ENCODE data around the gene PALD1.

Gene PALD1

DNA sequence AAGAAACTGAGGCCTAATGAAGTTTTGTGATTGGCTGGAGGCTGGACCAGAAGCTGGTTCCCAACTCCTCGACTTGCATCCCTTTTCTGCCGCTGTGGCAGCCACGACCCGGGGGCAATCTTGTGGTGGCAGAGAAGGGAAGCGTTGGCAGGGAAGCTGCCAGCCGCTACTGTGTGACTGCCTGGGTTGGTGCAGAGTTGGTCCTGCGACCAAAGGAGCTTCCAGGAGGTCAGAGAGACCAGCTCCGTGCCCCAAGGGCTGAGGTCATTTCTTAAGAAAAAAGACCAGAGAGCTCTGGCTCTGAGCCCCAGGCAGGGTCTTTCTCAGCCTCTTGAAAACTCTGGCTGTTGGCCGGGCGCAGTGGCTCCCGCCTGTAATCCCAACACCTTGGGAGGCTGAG, 76.8 kb downstream of the PALD1 start:
- no peaks in the 10 kb centered on the region; the same call in 1 of the 2 replicates for H3K36me3 ChIP-seq (ENCODE audit: control insufficient read depth, insufficient read depth, low read length)
- no peak overlapping the region for H3K27ac ChIP-seq (ENCODE audit: low read length)
- no peaks in the 10 kb centered on the region for H3K9me3 ChIP-seq (ENCODE audit: control insufficient read depth, insufficient read depth, low read length)
- no peaks in the 10 kb centered on the region for H3K4me1 ChIP-seq (ENCODE audit: control insufficient read depth, insufficient read depth, low read length)
- no peak for DNase-seq (ENCODE audit: low read depth, low spot score)
- WGBS (ENCODE audit: insufficient coverage, insufficient read length) = no CpG with 5 or more reads among the region's 11 CpGs
- H3K4me3 ChIP-seq (ENCODE audit: low read length) = no peak overlapping the region
- no peaks in the 10 kb centered on the region for H3K27me3 ChIP-seq (ENCODE audit: control insufficient read depth, insufficient read depth, low read length)

DNA sequence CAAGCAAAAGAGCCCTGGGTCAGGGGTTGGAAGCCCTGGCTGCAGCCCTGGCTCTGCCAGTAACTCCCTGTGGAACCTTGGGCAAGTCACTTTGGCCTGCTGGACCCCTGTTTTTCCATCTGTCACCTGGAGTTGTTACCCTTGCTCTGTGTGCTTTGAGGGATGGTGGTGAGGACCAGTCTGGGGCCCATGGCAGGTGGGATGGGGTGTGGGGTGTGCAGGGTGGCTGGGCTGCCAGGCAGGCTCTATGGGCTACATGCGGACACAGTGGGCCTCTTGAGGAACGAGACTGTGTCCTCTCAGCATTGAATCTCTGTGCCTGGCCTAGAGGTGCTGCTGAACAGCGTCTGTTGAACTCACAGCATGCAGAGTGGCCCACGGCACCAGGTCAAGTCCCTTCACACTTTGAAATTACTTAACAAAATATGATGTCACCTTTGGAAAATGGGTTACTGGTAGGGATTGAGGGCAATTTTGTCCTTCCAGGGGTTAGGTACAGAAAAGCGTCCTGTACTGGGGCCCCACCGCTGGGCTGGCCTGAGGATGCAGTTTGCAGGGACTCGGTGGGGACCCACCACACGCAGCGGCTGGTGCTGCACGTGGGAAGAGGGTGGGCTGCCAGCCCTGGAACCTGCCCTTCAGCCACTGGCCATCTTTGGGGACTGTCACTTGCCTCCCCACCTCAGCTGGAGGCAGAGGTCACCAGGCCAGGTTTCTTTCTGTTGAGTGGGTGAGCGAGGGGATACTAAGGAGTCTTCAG, 78.7 kb downstream of the PALD1 start:
- no CpG with 5 or more reads among the region's 11 CpGs for WGBS (ENCODE audit: insufficient coverage, insufficient read length)
- DNase-seq (ENCODE audit: low read depth, low spot score) = no peak
- Histone ChIP-seq H3K4me3 (ENCODE audit: low read length) (no peak overlapping the region), H3K27ac (ENCODE audit: low read length) (no peak overlapping the region), H3K27me3 (ENCODE audit: control insufficient read depth, insufficient read depth, low read length) (no peaks in the 10 kb centered on the region), H3K4me1 (ENCODE audit: control insufficient read depth, insufficient read depth, low read length) (0 out of 2 replicates have a peak, but pooled peaks cover 1% of the 10 kb centered on the region), H3K36me3 (ENCODE audit: control insufficient read depth, insufficient read depth, low read length) (no peaks in the 10 kb centered on the region), H3K9me3 (ENCODE audit: control insufficient read depth, insufficient read depth, low read length) (no peaks in the 10 kb centered on the region)

DNA sequence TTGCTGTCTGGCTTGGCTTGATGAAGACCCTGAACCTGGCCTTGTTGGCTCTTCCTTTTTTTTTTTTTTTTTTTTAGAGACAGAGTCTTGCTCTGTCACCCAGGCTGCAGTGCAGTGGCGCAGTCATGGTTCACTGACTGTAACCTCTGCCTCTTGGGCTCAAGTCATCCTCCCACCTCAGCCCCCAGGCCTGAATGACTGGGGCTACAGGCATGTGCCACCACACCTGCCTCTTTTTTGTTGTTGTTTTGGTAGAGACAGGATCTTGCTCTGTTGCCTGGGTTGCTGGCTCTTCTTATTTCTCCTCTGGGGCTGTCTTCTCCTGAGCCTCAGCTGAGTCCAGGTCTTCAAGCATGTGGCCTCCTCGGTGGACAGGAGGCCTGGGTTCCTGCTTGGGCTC, 79.3 kb downstream of the PALD1 start:
- Histone ChIP-seq H3K36me3 (ENCODE audit: control insufficient read depth, insufficient read depth, low read length) (no peaks in the 10 kb centered on the region), H3K4me3 (ENCODE audit: low read length) (no peak overlapping the region), H3K27ac (ENCODE audit: low read length) (no peak overlapping the region), H3K9me3 (ENCODE audit: control insufficient read depth, insufficient read depth, low read length) (no peaks in the 10 kb centered on the region), H3K4me1 (ENCODE audit: control insufficient read depth, insufficient read depth, low read length) (0 out of 2 replicates have a peak, but pooled peaks cover 1% of the 10 kb centered on the region), H3K27me3 (ENCODE audit: control insufficient read depth, insufficient read depth, low read length) (no peaks in the 10 kb centered on the region)
- no CpG with 5 or more reads among the region's 2 CpGs for WGBS (ENCODE audit: insufficient coverage, insufficient read length)
- no peak for DNase-seq (ENCODE audit: low read depth, low spot score)

DNA sequence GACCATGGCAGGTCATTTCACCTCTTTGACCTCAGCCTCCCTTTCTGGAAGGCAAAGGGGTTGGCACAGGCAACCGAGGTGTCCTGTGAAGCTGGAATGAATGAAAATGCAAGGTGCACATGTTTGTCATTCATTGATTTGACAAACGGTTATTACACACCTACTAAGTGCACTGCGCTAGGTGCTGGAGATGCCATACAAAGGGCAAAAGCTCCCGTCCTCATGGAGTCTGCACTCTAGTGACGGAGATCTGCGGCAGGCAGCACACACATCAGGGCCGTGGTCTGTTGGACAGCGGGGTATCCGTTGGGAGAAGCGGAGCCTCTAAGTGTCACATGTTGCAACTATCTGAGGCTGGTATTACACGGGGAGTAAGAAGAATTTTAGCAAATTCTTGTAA, 79.7 kb downstream of the PALD1 start:
- Histone ChIP-seq H3K36me3 (ENCODE audit: control insufficient read depth, insufficient read depth, low read length) (no peaks in the 10 kb centered on the region), H3K27ac (ENCODE audit: low read length) (no peak overlapping the region), H3K27me3 (ENCODE audit: control insufficient read depth, insufficient read depth, low read length) (no peaks in the 10 kb centered on the region), H3K4me1 (ENCODE audit: control insufficient read depth, insufficient read depth, low read length) (0 out of 2 replicates have a peak, but pooled peaks cover 1% of the 10 kb centered on the region), H3K9me3 (ENCODE audit: control insufficient read depth, insufficient read depth, low read length) (no peaks in the 10 kb centered on the region), H3K4me3 (ENCODE audit: low read length) (no peak overlapping the region)
- no peak for DNase-seq (ENCODE audit: low read depth, low spot score)
- WGBS (ENCODE audit: insufficient coverage, insufficient read length) = no CpG with 5 or more reads among the region's 11 CpGs

DNA sequence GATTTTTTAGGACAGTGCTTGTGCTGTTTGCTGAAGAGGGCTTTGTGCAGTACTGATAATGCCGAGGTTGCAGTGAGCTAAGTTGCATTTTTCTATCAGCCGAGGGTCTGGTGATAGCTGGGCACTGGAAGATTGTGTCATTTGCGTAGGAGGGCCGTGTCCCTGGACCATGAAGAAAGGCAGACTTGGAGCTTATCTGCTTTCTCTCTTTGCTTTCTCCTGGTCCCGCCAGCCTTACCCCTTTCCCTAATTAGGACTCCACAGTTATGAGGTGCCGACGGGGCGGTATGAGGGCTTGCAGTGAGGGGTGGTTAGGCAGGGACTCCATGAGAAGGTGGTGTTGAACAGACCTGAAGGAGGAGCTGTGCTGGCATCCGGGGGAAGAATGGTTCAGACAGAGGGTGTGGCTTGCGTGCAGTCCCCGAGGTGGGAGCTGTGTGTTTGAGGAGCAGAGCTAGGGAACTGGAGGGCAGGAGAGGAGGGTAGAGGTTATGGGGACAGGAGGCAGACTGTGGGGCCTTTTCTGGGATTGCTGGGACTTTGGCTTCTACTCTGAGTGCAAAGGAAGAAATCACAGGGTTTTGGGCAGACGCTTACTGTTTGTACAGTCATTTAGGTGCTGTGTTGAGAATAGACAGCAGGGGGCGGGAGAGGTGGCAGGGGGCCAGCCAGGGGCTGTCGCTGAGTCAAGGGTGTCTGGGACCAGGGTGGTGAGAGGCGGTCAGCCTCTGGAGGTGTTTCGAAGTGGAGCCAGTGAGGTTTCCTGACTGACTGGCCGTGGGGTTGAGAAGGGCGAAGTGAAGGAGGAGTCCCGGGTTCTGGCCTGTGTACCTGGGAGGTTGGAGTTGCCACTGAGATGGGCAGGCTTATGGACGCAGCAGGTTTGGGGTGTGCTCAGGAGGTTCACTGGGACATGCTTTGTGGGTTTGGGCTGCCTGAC, 80.6 kb downstream of the PALD1 start:
- no CpG with 5 or more reads among the region's 20 CpGs for WGBS (ENCODE audit: insufficient coverage, insufficient read length)
- Histone ChIP-seq H3K9me3 (ENCODE audit: control insufficient read depth, insufficient read depth, low read length) (no peaks in the 10 kb centered on the region), H3K27me3 (ENCODE audit: control insufficient read depth, insufficient read depth, low read length) (no peaks in the 10 kb centered on the region), H3K36me3 (ENCODE audit: control insufficient read depth, insufficient read depth, low read length) (peaks cover under 1% of the 10 kb centered on the region; the same call in 1 of the 2 replicates), H3K4me1 (ENCODE audit: control insufficient read depth, insufficient read depth, low read length) (0 out of 2 replicates have a peak, but pooled peaks cover 1% of the 10 kb centered on the region), H3K4me3 (ENCODE audit: low read length) (no peak overlapping the region), H3K27ac (ENCODE audit: low read length) (no peak overlapping the region)
- DNase-seq (ENCODE audit: low read depth, low spot score) = peak; percentile 29

- no peak overlapping the region for H3K4me3 ChIP-seq (ENCODE audit: low read length)
- no peak for DNase-seq (ENCODE audit: low read depth, low spot score)
- no peak overlapping the region for H3K27ac ChIP-seq (ENCODE audit: low read length)
- no peaks in the 10 kb centered on the region for H3K27me3 ChIP-seq (ENCODE audit: control insufficient read depth, insufficient read depth, low read length)
- H3K4me1 ChIP-seq (ENCODE audit: control insufficient read depth, insufficient read depth, low read length) = 0 out of 2 replicates have a peak, but pooled peaks cover 1% of the 10 kb centered on the region
- peaks cover 7% of the 10 kb centered on the region; the same call in 1 of the 2 replicates for H3K36me3 ChIP-seq (ENCODE audit: control insufficient read depth, insufficient read depth, low read length)
- H3K9me3 ChIP-seq (ENCODE audit: control insufficient read depth, insufficient read depth, low read length) = no peaks in the 10 kb centered on the region
- no CpG with 5 or more reads among the region's 5 CpGs for WGBS (ENCODE audit: insufficient coverage, insufficient read length)
These were observed 81.3 kb downstream of the PALD1 start for GRCh38 chr10:70559861-70560260.

- Histone ChIP-seq H3K27ac (ENCODE audit: low read length) (no peak overlapping the region), H3K27me3 (ENCODE audit: control insufficient read depth, insufficient read depth, low read length) (no peaks in the 10 kb centered on the region), H3K36me3 (ENCODE audit: control insufficient read depth, insufficient read depth, low read length) (peaks cover 7% of the 10 kb centered on the region; the same call in 1 of the 2 replicates), H3K9me3 (ENCODE audit: control insufficient read depth, insufficient read depth, low read length) (no peaks in the 10 kb centered on the region), H3K4me1 (ENCODE audit: control insufficient read depth, insufficient read depth, low read length) (0 out of 2 replicates have a peak, but pooled peaks cover 1% of the 10 kb centered on the region), H3K4me3 (ENCODE audit: low read length) (no peak overlapping the region)
- no peak for DNase-seq (ENCODE audit: low read depth, low spot score)
- whole genome bisulfite sequencing (ENCODE audit: insufficient coverage, insufficient read length) = no CpG with 5 or more reads among the region's 14 CpGs
These were observed 82.0 kb downstream of the PALD1 start for GRCh38 chr10:70560511-70560941.

DNA sequence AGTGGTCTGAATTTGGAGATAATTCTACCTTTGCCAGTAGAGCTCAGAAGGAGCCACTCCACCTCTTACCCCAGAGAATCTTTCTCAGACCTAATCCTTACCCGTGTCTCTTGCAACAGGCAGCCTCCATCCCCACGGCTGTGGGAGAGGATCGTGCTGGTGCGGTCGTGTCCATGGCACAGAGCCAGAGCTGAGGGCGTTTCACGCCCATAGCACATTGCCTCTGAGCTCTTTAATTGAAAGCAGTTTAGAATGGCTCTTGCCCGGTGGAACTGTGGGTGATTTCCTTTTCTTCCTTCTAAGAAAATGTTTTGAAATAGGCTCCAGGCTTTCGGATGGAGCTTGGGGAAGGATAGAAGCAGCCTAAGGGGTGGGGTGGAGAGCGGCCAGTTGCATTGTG, 82.5 kb downstream of the PALD1 start:
- H3K27me3 ChIP-seq (ENCODE audit: control insufficient read depth, insufficient read depth, low read length) = no peaks in the 10 kb centered on the region
- no peak for DNase-seq (ENCODE audit: low read depth, low spot score)
- no peak overlapping the region for H3K4me3 ChIP-seq (ENCODE audit: low read length)
- 0 out of 2 replicates have a peak, but pooled peaks cover 1% of the 10 kb centered on the region for H3K4me1 ChIP-seq (ENCODE audit: control insufficient read depth, insufficient read depth, low read length)
- no peak overlapping the region for H3K27ac ChIP-seq (ENCODE audit: low read length)
- no peaks in the 10 kb centered on the region for H3K9me3 ChIP-seq (ENCODE audit: control insufficient read depth, insufficient read depth, low read length)
- peaks cover 7% of the 10 kb centered on the region; the same call in 1 of the 2 replicates for H3K36me3 ChIP-seq (ENCODE audit: control insufficient read depth, insufficient read depth, low read length)
- WGBS (ENCODE audit: insufficient coverage, insufficient read length) = no CpG with 5 or more reads among the region's 10 CpGs

- Histone ChIP-seq H3K4me1 (ENCODE audit: control insufficient read depth, insufficient read depth, low read length) (0 out of 2 replicates have a peak, but pooled peaks cover 1% of the 10 kb centered on the region), H3K4me3 (ENCODE audit: low read length) (no peak overlapping the region), H3K36me3 (ENCODE audit: control insufficient read depth, insufficient read depth, low read length) (peaks cover 7% of the 10 kb centered on the region; the same call in 1 of the 2 replicates), H3K27me3 (ENCODE audit: control insufficient read depth, insufficient read depth, low read length) (no peaks in the 10 kb centered on the region), H3K9me3 (ENCODE audit: control insufficient read depth, insufficient read depth, low read length) (no peaks in the 10 kb centered on the region), H3K27ac (ENCODE audit: low read length) (no peak overlapping the region)
- WGBS (ENCODE audit: insufficient coverage, insufficient read length) = no CpG with 5 or more reads among the region's 6 CpGs
- DNase-seq (ENCODE audit: low read depth, low spot score) = no peak
These were observed 83.0 kb downstream of the PALD1 start for GRCh38 chr10:70561558-70561957.
